CD4-positive, alpha-beta memory T cell (primary cell): ENCODE data around the gene DEFB108B. TPM values are rescaled to one million over a fixed set of nuclear protein-coding genes. Genes with fewer than 3 reads are reported as not detected.
"Not testable (repeated sequence)": the region's sequence is repeated elsewhere in the genome, so short reads cannot be mapped to it uniquely, and the experiment has no call there.

Source experiments
- CTCF ChIA-PET: fragments of 350-600 bp; sonication (Branson Sonifier 250); formaldehyde crosslinking; loops from one replicate; lab custom pipeline; 2021; ENCODE audit warnings: inconsistent platforms; ENCODE audit not compliant: partially characterized antibody; lab: Charles Lee
- POLR2A ChIA-PET: fragments of 350-600 bp; sonication (Branson Sonifier 250); formaldehyde crosslinking; loops from one replicate; lab custom pipeline; 2021; ENCODE audit not compliant: partially characterized antibody; lab: Charles Lee
- DNase-seq, 5 donors: peaks; one replicate each; pipeline versions ENCODE4 v3.0.0 to v3.0.0-alpha.2; 2020 to 2022; ENCODE audit warnings: mixed read lengths in 1 of 5
- H3K27ac ChIP-seq: one replicate; pipeline ENCODE4 v1.7.0; 2013; ENCODE audit warnings: low read depth, low read length
- H3K27me3 ChIP-seq: 2 replicates; pipeline ENCODE4 v1.7.0; 2013; ENCODE audit warnings: mild to moderate bottlenecking, low read length, moderate library complexity; ENCODE audit not compliant: insufficient read depth
- H3K36me3 ChIP-seq: 2 replicates; pipeline ENCODE4 v1.7.0; 2013; ENCODE audit warnings: mild to moderate bottlenecking, low read length, moderate library complexity; ENCODE audit not compliant: insufficient read depth
- H3K4me1 ChIP-seq: 2 replicates; pipeline ENCODE4 v1.7.0; 2013; ENCODE audit warnings: mild to moderate bottlenecking, low read length, moderate library complexity; ENCODE audit not compliant: insufficient read depth
- H3K4me3 ChIP-seq, 2 donors: one replicate each; pipeline ENCODE4 v1.7.0; 2013; ENCODE audit warnings: low read length in 2 of 2, mild to moderate bottlenecking in 1 of 2
- H3K9me3 ChIP-seq, 2 donors: one replicate each; pipeline ENCODE4 v1.7.0; 2013; ENCODE audit warnings: low read length in 2 of 2, control low read depth in 1 of 2; ENCODE audit not compliant: control insufficient read depth in 1 of 2
- H3K27ac Mint-ChIP-seq, 7 donors: one replicate each; pipeline ENCODE4 v1.8.0; 2020 to 2021; ENCODE audit warnings: mixed read lengths in 7 of 7, mild to moderate bottlenecking in 6 of 7, inconsistent platforms in 3 of 7, moderate library complexity in 3 of 7
- H3K27me3 Mint-ChIP-seq, 2 donors: one replicate each; pipeline ENCODE4 v1.8.0; 2020 to 2021; ENCODE audit warnings: mixed read lengths in 2 of 2
- H3K36me3 Mint-ChIP-seq, 2 donors: one replicate each; pipeline ENCODE4 v1.8.0; 2020 to 2021; ENCODE audit warnings: mixed read lengths in 2 of 2, inconsistent platforms in 1 of 2, mild to moderate bottlenecking in 1 of 2
- H3K4me1 Mint-ChIP-seq, 4 donors: one replicate each; pipeline ENCODE4 v1.8.0; 2020 to 2021; ENCODE audit warnings: mixed read lengths in 4 of 4, mild to moderate bottlenecking in 1 of 4
- H3K4me3 Mint-ChIP-seq, 8 donors: one replicate each; pipeline ENCODE4 v1.8.0; 2020 to 2021; ENCODE audit warnings: mixed read lengths in 8 of 8, mild to moderate bottlenecking in 7 of 8, moderate library complexity in 6 of 8, inconsistent platforms in 3 of 8
- H3K9me3 Mint-ChIP-seq, 8 donors: one replicate each; pipeline ENCODE4 v1.8.0; 2020 to 2021; ENCODE audit warnings: mixed read lengths in 8 of 8, mild to moderate bottlenecking in 5 of 8, inconsistent platforms in 3 of 8, moderate library complexity in 1 of 8
- intact Hi-C: fragments of 100-400 bp; cut with micrococcal nuclease; formaldehyde crosslinking; loops from one replicate; pipeline ENCODE4 v1.15.1; 2023
- polyA plus RNA-seq, 2 donors: library from polyadenylated mRNA; unstranded; fragments of 300-500 nt; fragmentation: Illumina TruSeq; gene quantifications; one replicate each; pipeline ENCODE4 v1.2.3, GENCODE V29; 2021
- total RNA-seq, 2 experiments: library from RNA; stranded (reverse); gene quantifications; one replicate each; pipeline ENCODE4 v1.2.3, GENCODE V29; 2021

Gene DEFB108B
- total and polyA plus RNA-seq, 4 experiments from 2014 or later: not detected

- H3K27ac ChIP-seq, CTCF ChIA-PET, POLR2A ChIA-PET, H3K4me1 Mint-ChIP-seq, H3K27me3 Mint-ChIP-seq, H3K36me3 Mint-ChIP-seq, H3K4me1 ChIP-seq, H3K4me3 ChIP-seq, H3K27ac Mint-ChIP-seq, H3K9me3 ChIP-seq, intact Hi-C loops, H3K4me3 Mint-ChIP-seq, H3K9me3 Mint-ChIP-seq, H3K27me3 ChIP-seq, H3K36me3 ChIP-seq, DNase-seq: not testable (repeated sequence)
These were observed 11.5 kb upstream of the DEFB108B start for GRCh38 chr11:71821539-71821938.

DNA sequence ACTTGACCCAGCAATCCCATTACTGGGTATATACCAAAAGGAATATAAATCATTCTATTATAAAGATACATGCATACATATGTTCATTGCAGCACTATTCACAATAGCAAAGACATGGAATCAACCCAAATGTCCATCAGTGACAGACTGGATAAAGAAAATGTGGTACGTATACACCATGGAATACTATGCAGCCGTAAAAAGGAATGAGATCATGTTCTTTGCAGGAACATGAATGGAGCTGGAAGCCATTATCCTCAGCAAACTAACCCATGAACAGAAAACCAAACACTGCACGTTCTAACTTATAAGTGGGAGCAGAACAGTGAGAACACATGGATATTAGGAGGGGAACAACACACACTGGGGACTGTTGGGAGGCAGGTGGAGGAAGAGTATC, 3.8 kb upstream of the DEFB108B start:
- intact Hi-C loops, CTCF ChIA-PET, H3K4me3 Mint-ChIP-seq, H3K9me3 Mint-ChIP-seq, H3K36me3 Mint-ChIP-seq, H3K27me3 ChIP-seq, H3K4me3 ChIP-seq, H3K4me1 ChIP-seq, H3K36me3 ChIP-seq, H3K4me1 Mint-ChIP-seq, H3K27me3 Mint-ChIP-seq, H3K9me3 ChIP-seq, POLR2A ChIA-PET, DNase-seq, H3K27ac ChIP-seq, H3K27ac Mint-ChIP-seq: not testable (repeated sequence)

- H3K4me3 ChIP-seq, H3K9me3 Mint-ChIP-seq, H3K27me3 ChIP-seq, H3K27me3 Mint-ChIP-seq, H3K36me3 ChIP-seq, H3K27ac ChIP-seq, H3K36me3 Mint-ChIP-seq, intact Hi-C loops, H3K9me3 ChIP-seq, CTCF ChIA-PET, H3K4me3 Mint-ChIP-seq, H3K4me1 ChIP-seq, POLR2A ChIA-PET, H3K4me1 Mint-ChIP-seq, H3K27ac Mint-ChIP-seq, DNase-seq: not testable (repeated sequence)
These were observed 3.3 kb upstream of the DEFB108B start for GRCh38 chr11:71829686-71830085.

- H3K36me3 ChIP-seq, H3K4me3 ChIP-seq, CTCF ChIA-PET, H3K27me3 ChIP-seq, H3K27ac ChIP-seq, intact Hi-C loops, H3K9me3 Mint-ChIP-seq, H3K4me1 Mint-ChIP-seq, H3K9me3 ChIP-seq, DNase-seq, H3K27me3 Mint-ChIP-seq, H3K36me3 Mint-ChIP-seq, H3K4me3 Mint-ChIP-seq, POLR2A ChIA-PET, H3K4me1 ChIP-seq: not testable (repeated sequence)
- H3K27ac Mint-ChIP-seq: peak overlapping the region in 1 of 7 donors; percentile 22
These were observed 9.7 kb downstream of the DEFB108B start for GRCh38 chr11:71842720-71843119.

DNA sequence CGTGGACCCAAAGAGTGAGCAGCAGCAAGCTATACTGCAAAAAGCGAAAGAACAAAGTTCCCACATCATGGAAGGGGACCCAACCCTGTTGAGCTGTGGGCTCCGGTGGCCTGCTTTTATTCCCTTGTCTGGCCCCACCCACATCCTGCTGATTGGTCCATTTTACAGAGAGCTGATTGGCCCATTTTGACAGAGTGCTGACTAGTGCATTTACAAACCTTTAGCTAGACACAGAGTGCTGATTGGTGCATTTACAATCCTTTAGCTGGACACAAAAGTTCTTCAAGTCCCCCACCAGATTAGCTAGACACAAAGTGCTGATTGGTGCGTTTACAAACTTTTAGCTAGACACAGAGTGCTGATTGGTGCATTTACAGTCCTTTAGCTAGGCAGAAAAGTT, 10.4 kb downstream of the DEFB108B start:
- POLR2A ChIA-PET, H3K36me3 Mint-ChIP-seq, H3K36me3 ChIP-seq, H3K4me3 ChIP-seq, H3K27me3 ChIP-seq, H3K9me3 ChIP-seq, DNase-seq, H3K27me3 Mint-ChIP-seq, H3K4me1 Mint-ChIP-seq, H3K27ac ChIP-seq, H3K27ac Mint-ChIP-seq, H3K4me1 ChIP-seq, H3K4me3 Mint-ChIP-seq, intact Hi-C loops, CTCF ChIA-PET: not testable (repeated sequence)
- H3K9me3 Mint-ChIP-seq: peaks cover 0 to 15% (median 8%) of the 10 kb centered on the region in 8 donors

DNA sequence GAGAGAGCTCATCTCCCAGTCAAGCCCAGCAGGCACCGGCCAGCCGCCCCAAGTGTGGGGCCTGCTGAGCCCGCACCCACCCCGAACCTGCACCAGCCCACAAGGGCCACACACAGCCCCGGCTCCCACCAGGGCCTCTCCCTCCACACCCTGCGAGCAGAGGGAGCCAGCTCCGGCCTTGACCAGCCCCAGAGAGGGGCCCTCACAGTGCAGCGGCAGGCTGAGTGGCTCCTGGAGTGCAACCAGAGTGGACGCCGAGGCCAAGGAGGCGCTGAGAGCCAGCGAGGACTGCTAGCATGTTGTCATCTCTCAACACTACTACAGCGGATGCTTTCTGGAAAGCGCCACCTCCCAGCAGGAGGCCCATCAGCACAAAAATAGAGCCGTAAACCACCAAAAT, 10.9 kb downstream of the DEFB108B start:
- Mint-ChIP-seq H3K4me3 (no peak overlapping the region), H3K36me3 (peaks cover 0 to 4% of the 10 kb centered on the region in 2 donors), H3K9me3 (peaks cover 0 to 18% (median 10%) of the 10 kb centered on the region in 8 donors), H3K27ac (no peak overlapping the region), H3K27me3 (no peaks in the 10 kb centered on the region), H3K4me1 (no peaks in the 10 kb centered on the region)
- H3K4me3 ChIP-seq: no peak overlapping the region
- H3K27me3 ChIP-seq: no peaks in the 10 kb centered on the region
- no peaks in the 10 kb centered on the region for H3K4me1 ChIP-seq
- H3K9me3 ChIP-seq: no peaks in the 10 kb centered on the region
- intact Hi-C loops: no loop called here
- no peak for DNase-seq
- no peak overlapping the region for H3K27ac ChIP-seq
- H3K36me3 ChIP-seq: no peaks in the 10 kb centered on the region
- ChIA-PET POLR2A (no interaction called here), CTCF (no interaction called here)

DNA sequence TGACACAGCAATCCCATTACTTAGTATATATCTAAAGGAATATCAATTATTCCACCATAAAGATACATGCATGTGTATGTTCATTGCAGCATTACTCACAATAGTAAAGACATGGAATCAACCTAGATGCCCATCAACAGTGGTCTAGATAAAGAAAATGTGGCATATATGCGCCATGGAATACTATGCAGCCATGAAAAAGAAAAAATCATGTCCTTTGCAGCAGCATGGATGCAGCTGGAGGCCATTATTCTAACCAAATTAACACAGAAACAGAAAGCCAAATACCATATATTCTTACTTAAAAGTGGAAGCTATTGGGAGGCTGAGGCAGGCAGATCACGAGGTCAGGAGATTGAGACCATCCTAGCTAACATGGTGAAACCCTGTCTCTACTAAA, 20.9 kb downstream of the DEFB108B start:
- POLR2A ChIA-PET: interaction anchor here (0.6 kb wide), 1 partner anchor 542 kb away, joined by 3 read pairs; no protein-coding TSS in a partner anchor

DNA sequence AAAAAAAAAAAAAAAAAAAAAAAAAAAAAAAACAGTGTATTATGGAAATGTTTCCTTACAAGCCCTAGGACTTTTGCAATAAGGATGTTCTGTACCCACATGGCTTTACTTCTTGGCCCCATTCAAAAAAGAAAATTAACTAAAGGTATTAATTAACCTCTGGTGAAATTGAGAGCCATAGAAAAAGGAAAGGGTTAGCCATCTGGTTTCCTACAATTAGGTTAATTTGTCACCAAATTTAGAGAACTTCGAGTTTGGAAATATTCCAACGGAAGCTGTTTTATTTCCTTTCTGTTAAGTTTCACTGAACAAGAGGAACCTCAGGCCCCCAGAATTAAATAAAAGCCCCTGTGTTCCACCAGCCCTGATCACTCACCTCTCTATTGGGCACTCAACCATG, 22.9 kb downstream of the DEFB108B start:
- DNase-seq, H3K9me3 ChIP-seq, H3K4me3 ChIP-seq, CTCF ChIA-PET, H3K27ac ChIP-seq, H3K27me3 Mint-ChIP-seq, H3K4me3 Mint-ChIP-seq, H3K27me3 ChIP-seq, H3K4me1 Mint-ChIP-seq, POLR2A ChIA-PET, intact Hi-C loops, H3K36me3 ChIP-seq, H3K4me1 ChIP-seq, H3K27ac Mint-ChIP-seq: not testable (repeated sequence)
- H3K36me3 Mint-ChIP-seq: peaks cover 3 to 18% of the 10 kb centered on the region in 2 donors
- peaks cover 0 to 11% (median 8%) of the 10 kb centered on the region in 8 donors for H3K9me3 Mint-ChIP-seq

More for the DNA sequence above, 20.9 kb downstream of the DEFB108B start:
- H3K4me3 Mint-ChIP-seq, H3K27ac Mint-ChIP-seq, H3K27me3 Mint-ChIP-seq, CTCF ChIA-PET, H3K9me3 ChIP-seq, H3K36me3 ChIP-seq, H3K4me1 ChIP-seq, H3K27me3 ChIP-seq, DNase-seq, H3K4me3 ChIP-seq, intact Hi-C loops, H3K4me1 Mint-ChIP-seq, H3K27ac ChIP-seq: not testable (repeated sequence)
- Mint-ChIP-seq H3K9me3 (peaks cover 0 to 20% (median 15%) of the 10 kb centered on the region in 8 donors), H3K36me3 (peaks cover 5 to 23% of the 10 kb centered on the region in 2 donors)
